ENCODE data around the gene ARMH3. TPM values are rescaled to one million over a fixed set of nuclear protein-coding genes. Genes with fewer than 3 reads are reported as not detected.

ARMH3 gene, protein sequence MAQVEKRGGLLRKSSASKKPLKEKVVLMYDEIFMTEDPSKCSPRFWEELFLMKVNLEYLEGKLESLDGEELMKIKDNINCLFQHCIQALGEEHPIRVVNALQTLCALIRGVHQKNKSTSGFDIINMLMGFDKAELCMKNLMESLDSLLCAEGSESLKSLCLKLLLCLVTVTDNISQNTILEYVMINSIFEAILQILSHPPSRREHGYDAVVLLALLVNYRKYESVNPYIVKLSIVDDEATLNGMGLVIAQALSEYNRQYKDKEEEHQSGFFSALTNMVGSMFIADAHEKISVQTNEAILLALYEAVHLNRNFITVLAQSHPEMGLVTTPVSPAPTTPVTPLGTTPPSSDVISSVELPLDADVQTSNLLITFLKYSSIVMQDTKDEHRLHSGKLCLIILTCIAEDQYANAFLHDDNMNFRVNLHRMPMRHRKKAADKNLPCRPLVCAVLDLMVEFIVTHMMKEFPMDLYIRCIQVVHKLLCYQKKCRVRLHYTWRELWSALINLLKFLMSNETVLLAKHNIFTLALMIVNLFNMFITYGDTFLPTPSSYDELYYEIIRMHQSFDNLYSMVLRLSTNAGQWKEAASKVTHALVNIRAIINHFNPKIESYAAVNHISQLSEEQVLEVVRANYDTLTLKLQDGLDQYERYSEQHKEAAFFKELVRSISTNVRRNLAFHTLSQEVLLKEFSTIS
- total RNA-seq (2022; extraction: Qiagen RNA extraction; ENCODE audit: low read depth), result 10.0 to 12.2 TPM (median 11.1 TPM) in 5 replicates

DNA sequence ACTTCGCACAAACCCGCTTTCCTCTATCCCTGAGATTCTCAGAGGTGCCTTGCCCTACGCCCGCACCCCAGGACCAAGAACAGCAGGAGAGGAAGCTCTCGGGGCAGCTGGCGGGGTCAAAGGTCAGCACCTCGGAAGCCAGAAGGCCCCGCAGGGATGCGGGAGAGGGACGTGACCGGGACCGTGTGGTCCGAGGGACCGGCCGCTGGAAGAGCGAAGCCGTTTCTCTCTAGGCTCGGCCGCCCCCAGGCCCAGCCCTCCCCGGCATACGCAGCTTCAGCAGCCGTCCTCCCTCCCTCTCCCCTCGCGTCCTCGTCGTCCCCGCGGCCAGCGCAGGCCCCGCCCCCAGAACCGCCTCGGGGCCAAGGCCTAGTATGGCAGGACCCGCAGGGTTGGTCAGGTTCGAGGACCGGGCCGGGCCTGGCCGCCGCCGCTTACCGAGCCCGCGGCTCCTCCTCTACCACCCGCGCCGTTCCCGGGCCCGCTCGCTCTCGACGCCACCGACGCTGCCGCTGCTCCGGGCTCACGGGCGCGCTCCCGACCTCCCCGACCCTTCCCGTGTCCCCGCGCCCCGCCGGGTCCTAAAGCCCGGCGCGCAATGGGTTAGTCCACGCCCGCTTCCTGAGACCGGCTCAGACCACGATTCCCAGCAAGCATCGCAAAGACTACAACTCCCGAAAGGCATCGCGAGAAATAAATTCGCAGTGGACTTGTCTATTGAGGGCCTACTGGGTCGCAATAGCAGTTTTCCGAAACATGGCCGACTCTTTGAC, at the start of gene ARMH3:
ARMH3 (minus strand) TSS at position 527 of the 773 bp plus-strand sequence. CDS start 16,059 bp downstream, outside the sequence.

DNA sequence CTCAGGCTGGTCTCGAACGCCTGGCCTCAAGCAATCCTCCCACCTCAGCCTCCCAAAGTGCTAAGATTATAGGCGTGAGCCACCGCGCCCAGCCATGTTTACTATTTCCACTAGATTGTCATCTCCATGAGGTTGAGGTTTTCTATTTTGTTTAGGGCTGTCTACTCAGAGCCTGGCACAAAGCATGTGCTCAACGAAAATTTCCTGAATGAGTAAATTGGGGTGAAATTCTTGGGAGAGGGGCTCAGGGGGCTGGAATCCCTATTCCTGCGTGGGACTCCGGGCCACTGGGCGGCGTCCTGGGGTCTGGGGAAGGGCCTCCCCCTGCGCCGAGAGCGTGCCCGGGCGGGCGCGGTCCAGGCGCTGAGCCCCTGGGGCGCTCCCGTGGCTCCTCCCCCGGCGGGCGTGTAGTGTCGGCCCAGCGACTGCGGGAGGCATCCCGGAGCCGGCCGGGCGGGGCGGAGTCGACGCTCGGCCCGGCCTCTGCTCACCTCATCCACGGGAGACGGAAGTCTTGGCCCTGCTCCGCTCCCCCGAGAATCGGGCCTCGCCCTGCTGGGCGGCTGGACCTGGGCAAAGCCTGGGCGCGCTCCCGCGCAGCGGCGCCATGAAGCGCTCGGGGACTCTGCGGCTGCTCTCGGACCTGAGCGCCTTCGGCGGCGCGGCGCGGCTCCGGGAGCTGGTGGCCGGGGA, 9.0 kb upstream of the ARMH3 start, which contains the start of gene HPS6:
HPS6 (plus strand) TSS at position 482 of the 693 bp plus-strand sequence; CDS start at position 608, 126 bp downstream.

DNA sequence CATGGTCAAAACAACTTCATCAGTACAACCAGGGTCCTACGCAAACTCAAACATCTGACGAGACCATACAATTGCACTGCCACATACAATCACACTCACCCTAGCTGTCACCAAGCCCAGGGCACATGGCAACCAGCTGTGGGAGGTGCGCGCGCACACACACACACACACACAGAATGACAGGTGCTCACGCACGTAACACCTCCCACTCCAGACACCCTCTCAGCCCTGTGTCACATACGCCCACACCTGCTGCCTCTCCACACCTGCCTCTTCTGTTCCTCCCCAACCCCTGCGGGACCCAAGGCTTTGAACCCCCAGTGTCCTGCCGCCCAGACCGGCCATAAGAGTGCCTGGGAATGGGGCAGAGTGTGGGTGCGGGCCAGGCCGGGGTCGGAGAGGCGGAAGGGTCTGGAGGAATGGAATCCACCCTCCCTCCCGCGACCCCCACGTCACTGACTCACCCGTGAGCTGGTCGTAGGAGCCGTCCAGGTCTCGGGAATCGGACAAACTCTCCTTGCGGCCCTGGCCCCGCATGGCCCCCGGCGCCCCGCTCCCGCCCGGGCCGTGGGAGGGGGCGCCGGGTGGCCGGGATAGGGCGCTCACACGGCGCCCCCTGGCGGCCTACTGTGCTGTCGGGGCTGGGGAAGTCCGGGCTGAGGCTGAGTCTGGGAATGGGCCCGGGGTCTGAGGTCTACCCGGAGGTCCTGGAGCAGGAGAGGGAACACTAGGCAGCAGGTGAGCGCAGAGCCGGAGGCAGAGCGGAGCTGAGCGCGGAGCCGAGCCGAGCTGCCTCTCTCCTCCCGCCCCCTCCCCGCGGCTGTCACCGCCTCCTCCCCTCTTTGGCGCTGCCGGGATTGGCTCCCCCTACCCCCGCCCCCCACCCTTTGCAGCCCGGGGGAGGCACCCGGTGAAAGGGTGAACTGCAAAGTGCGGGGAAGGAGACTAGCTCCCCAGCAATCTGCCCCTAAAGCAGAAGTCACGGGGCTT, 212.6 kb downstream of the ARMH3 start, which contains the start of gene KCNIP2:
KCNIP2 (minus strand) TSS at position 769 of the 990 bp plus-strand sequence; CDS start at position 537, 232 bp downstream.

DNA sequence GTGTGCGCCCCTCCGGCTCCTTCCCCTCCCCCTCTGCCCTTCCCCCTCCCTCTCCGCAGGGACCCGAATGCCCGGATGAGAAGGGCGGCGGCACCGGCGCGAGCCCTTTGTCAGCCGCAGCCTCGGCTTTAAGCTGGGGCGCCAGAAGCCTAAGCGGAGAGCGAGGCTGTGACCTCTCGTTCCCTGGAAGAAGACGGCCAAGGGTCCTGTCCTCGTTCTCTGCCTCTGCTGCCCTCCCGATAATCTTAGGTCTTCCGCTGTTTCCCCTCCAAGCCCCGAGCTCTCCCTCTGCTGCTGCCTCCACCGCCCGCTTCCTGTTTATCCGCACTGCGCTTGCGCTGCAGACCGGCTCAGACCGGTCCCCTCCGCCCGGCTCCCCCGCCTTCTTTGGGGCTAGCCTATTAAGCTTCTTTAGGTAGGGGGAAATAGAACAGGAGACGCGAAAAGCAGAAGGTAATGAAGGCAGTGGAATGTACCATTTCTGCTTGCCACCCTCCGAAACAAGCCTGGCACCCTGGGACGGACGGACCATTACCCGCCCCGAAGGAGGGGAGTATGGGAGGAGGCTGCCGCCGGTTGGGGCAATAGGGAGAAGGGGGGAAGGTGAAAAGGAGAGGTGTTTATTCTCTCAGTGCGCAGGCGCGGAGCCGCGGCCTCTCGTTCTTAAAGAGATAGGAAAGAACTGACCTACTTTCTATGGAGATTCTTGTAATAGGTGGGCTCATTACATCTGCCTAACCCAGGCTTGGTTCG, 237.7 kb downstream of the ARMH3 start, which contains the start of gene OGA:
OGA (minus strand) TSS at position 326 of the 753 bp plus-strand sequence. CDS start 422 bp downstream, outside the sequence.

Other genes starting within 250 kb of the ARMH3 start
- 59.7 to 74.5 TPM (median 69.0 TPM) in 5 replicates for gene OGA, start 237.7 kb downstream of the ARMH3 start, total RNA-seq (2022; extraction: Qiagen RNA extraction; ENCODE audit: low read depth)
- 0.79 to 0.95 TPM (median 0.81 TPM) in 4 of 5 replicates, not detected in the other for gene KCNIP2, start 212.4 kb downstream of the ARMH3 start, total RNA-seq (2022; extraction: Qiagen RNA extraction; ENCODE audit: low read depth)
- gene HPS6, start 9.2 kb upstream of the ARMH3 start, total RNA-seq (2022; extraction: Qiagen RNA extraction; ENCODE audit: low read depth), result 27.0 to 37.5 TPM (median 34.4 TPM) in 5 replicates
- 28.2 to 36.5 TPM (median 35.1 TPM) in 5 replicates for gene LDB1, start 64.2 kb upstream of the ARMH3 start, total RNA-seq (2022; extraction: Qiagen RNA extraction; ENCODE audit: low read depth)
- 44.0 to 59.5 TPM (median 55.9 TPM) in 5 replicates for gene PPRC1, start 76.9 kb upstream of the ARMH3 start, total RNA-seq (2022; extraction: Qiagen RNA extraction; ENCODE audit: low read depth)
- 160 to 171 TPM (median 166 TPM) in 5 replicates for gene NOLC1, start 96.2 kb upstream of the ARMH3 start, total RNA-seq (2022; extraction: Qiagen RNA extraction; ENCODE audit: low read depth)
- gene ELOVL3, start 170.1 kb upstream of the ARMH3 start, total RNA-seq (2022; extraction: Qiagen RNA extraction; ENCODE audit: low read depth), result 0.14 to 0.45 TPM (median 0.27 TPM) in 4 of 5 replicates, not detected in the other
- gene PITX3, start 185.3 kb upstream of the ARMH3 start, total RNA-seq (2022; extraction: Qiagen RNA extraction; ENCODE audit: low read depth), result 0.40 to 0.89 TPM (median 0.85 TPM) in 5 replicates
- gene GBF1, start 189.4 kb upstream of the ARMH3 start, total RNA-seq (2022; extraction: Qiagen RNA extraction; ENCODE audit: low read depth), result 21.8 to 25.4 TPM (median 23.2 TPM) in 5 replicates